AG09309 (cell line): ENCODE measurements around the gene SMARCC1.

ENCODE experiments used
- DNase-seq: peaks from one replicate; pipeline ENCODE4 v3.0.0-alpha.2; 2010; ENCODE audit warnings: low read depth
- H3K4me3 ChIP-seq: 2 replicates; pipeline ENCODE4 v1.5.1; 2011; ENCODE audit warnings: mild to moderate bottlenecking, low read depth, low read length, moderate library complexity; ENCODE audit not compliant: control insufficient read depth
- TF ChIP-seq, protein P1 (sequence below): IDR thresholded peaks from 2 replicates; pipeline ENCODE4 v1.5.1; 2011; ENCODE audit warnings: mild to moderate bottlenecking, low read depth, low read length, inconsistent platforms; ENCODE audit not compliant: insufficient read depth, control insufficient read depth; ENCODE audit errors: missing control alignments

Gene SMARCC1

DNA sequence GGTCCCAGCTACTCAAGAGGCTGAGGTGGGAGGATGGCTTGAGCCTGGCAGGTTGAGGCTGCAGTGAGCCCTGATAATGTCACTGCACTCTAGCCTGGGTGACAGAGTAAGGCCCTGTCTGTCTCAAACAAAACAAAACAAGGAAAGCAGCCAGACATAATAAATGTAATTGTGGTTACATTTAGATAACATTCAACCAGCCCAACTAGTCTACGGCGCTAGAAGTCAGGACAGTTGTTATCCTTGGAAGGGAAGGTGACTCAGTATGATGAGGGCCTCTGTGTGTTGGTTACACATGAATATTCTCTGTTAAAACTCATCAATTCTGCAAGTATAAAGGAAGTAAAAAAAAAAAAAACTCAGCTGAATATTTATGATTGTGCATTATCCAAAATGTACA, 176.0 kb downstream of the SMARCC1 start:
- H3K4me3 ChIP-seq: no peak overlapping the region
- TF ChIP-seq, protein P1, sequence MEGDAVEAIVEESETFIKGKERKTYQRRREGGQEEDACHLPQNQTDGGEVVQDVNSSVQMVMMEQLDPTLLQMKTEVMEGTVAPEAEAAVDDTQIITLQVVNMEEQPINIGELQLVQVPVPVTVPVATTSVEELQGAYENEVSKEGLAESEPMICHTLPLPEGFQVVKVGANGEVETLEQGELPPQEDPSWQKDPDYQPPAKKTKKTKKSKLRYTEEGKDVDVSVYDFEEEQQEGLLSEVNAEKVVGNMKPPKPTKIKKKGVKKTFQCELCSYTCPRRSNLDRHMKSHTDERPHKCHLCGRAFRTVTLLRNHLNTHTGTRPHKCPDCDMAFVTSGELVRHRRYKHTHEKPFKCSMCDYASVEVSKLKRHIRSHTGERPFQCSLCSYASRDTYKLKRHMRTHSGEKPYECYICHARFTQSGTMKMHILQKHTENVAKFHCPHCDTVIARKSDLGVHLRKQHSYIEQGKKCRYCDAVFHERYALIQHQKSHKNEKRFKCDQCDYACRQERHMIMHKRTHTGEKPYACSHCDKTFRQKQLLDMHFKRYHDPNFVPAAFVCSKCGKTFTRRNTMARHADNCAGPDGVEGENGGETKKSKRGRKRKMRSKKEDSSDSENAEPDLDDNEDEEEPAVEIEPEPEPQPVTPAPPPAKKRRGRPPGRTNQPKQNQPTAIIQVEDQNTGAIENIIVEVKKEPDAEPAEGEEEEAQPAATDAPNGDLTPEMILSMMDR: no peak
- no peak for DNase-seq

DNA sequence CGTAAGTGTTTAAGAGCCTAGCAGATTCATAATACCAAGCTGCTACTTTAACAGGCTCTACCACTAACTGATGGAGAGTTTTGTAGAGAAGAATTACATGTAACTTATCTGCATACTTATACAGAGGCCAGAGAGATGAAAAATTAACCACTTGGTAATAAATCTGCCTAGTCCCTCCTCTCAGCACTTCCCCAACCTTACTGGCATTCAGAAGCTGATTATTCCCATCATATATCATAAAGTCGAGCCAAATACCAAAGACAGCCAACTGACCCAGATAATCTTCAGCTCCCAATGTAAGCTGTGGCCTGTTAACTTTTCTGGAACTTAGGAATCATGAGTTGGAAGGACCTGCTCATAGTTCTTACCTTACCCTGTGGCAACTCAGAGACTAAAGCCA, 177.5 kb downstream of the SMARCC1 start:
- no peak overlapping the region for H3K4me3 ChIP-seq
- no peak for DNase-seq
- TF ChIP-seq, protein P1: no peak

DNA sequence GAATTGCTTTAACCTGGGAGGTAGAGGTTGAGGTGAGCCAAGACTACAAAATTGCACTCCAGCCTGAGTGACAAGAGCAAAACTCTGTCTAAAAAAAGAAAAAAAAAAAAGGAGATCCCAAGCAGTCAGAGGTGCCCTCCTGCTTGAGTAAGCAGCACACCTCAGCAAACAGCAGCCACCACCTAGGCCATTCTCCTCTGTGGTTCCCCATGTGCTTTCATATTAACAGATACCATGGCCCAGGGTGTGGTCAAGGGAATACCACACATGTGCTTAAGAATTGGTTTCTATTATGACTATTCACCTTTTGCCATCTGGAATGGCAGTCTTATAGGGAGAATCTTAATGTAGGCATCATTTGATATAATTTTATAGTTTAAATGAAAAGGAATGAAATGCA, 178.4 kb downstream of the SMARCC1 start:
- TF ChIP-seq, protein P1: no peak
- H3K4me3 ChIP-seq: no peak overlapping the region
- DNase-seq: no peak

DNA sequence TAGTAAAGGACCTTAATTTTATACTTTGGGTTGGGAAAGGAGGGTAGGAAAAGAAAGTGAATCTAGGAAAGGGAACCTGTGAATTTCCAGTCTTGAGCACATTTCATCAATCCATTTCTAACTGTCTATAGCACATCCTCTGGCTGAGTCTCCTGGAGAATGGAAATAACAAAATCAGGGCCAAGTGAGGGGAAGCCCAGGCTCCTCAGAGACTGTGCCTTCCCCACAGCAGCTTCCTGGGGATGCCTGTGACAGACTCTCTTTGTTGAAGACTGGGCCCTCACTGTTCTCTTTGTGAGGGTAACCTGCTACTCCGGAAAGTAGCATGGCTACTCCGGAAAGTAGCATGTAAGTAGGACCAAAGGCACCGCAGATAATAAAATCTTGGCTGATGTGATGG, 180.4 kb downstream of the SMARCC1 start:
- no peak for DNase-seq
- no peak overlapping the region for H3K4me3 ChIP-seq
- TF ChIP-seq, protein P1: no peak

DNA sequence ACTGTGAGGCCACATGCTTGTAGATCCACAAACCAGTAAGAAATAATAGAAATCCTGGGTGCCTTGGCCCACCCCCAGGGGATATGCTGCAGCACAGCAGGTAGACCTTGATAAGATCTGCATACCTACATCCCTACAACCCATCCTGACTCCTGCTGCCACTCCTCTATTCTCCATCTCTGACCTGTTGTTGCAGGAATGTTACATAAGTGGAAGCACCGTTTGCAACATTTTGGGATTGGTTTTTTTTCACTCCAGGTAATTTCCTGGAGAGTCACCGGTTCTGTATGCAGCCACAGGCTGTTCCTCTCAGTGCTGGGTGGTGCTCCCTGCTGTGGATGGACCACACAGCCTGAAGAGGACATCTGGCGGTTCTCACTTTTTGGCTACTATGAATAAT, 186.9 kb downstream of the SMARCC1 start:
- TF ChIP-seq, protein P1: no peak
- no peak for DNase-seq
- no peak overlapping the region for H3K4me3 ChIP-seq

DNA sequence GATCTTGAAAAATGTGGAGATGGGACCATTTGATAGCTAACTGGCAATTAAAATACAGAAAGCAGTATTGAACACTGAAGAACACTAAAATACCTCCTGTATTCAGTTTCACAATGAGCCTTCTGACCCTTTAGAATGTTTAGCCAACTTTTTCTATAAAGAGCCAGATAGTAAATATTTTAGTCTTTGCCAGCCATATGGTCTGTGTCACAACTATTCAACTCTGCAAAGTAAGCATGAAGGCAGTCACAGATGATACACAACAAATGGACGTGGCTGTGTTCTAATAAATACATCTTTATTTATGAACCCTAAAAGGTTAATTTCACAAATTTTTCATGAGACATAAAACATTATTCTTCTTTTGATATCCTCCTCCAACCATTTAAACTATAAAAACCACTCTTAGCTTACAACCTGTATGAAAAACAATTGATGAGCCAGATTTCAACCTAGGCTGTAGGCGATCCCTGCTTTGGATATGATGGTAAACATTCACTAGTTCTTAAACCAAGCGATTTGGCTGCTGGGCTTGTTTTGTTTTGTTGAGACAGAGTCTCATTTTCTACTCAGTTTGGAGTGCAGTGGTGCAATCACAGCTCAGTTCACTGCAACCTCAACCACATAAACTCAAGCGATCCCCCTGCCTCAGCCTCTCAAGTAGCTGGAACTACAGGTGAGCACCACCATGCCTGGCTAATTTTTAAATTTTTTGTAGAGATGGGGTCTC, 189.5 kb downstream of the SMARCC1 start:
- TF ChIP-seq, protein P1: no peak
- DNase-seq: no peak
- H3K4me3 ChIP-seq: no peak overlapping the region
